Mammary microvascular endothelial cell (primary cell): ENCODE measurements around the gene PRAC2. TPM values are rescaled to one million over a fixed set of nuclear protein-coding genes. Genes with fewer than 3 reads are reported as not detected.

Experiments
- total RNA-seq: library from RNA; depleted of rRNA; stranded (reverse); fragments of >200 nt; gene quantifications from 2 replicates; pipeline ENCODE4 v1.2.3, GENCODE V29; 2015

Gene PRAC2
- not detected in 2 replicates for total RNA-seq

GRCh38 chr17:48722915-48723422 lies at the start of gene PRAC2:
Gene PRAC2 (plus strand): TSS chr17:48723185. CDS start chr17:48724411, 1,226 bp downstream.

GRCh38 chr17:48722201-48722907 lies 631 bp upstream of the PRAC2 start, which contains the start of gene PRAC1:
Gene PRAC1 (minus strand): TSS chr17:48722518. CDS start chr17:48722392, 126 bp downstream.

GRCh38 chr17:48728232-48729231 lies 5.5 kb downstream of the PRAC2 start, which contains the start of gene HOXB13:
Gene HOXB13 (minus strand): TSS chr17:48728750. CDS start chr17:48728593, 157 bp downstream.

Other genes starting within 250 kb of the PRAC2 start
- gene HOXB1, start 192.2 kb upstream of the PRAC2 start, total RNA-seq = not detected in 2 replicates
- 11.6 and 16.8 TPM in 2 replicates for gene HOXB2, start 178.1 kb upstream of the PRAC2 start, total RNA-seq
- 6.7 and 6.9 TPM in 2 replicates for gene HOXB4, start 144.8 kb upstream of the PRAC2 start, total RNA-seq
- gene HOXB3, start 132.9 kb upstream of the PRAC2 start, total RNA-seq = 4.5 and 8.5 TPM in 2 replicates
- gene HOXB5, start 129.4 kb upstream of the PRAC2 start, total RNA-seq = 0.54 and 1.1 TPM in 2 replicates
- 39.8 and 43.2 TPM in 2 replicates for gene HOXB6, start 118.2 kb upstream of the PRAC2 start, total RNA-seq
- 35.2 and 45.3 TPM in 2 replicates for gene HOXB7, start 112.2 kb upstream of the PRAC2 start, total RNA-seq
- 15.5 and 22.9 TPM in 2 replicates for gene HOXB8, start 107.9 kb upstream of the PRAC2 start, total RNA-seq
- gene HOXB9, start 96.8 kb upstream of the PRAC2 start, total RNA-seq = 10.6 and 12.9 TPM in 2 replicates
- not detected in 2 replicates for gene PRAC1, start 667 bp upstream of the PRAC2 start, total RNA-seq
- not detected in 2 replicates for gene HOXB13, start 5.6 kb downstream of the PRAC2 start, total RNA-seq
- not detected in 2 replicates for gene TTLL6, start 94.0 kb downstream of the PRAC2 start, total RNA-seq
- 38.4 and 47.0 TPM in 2 replicates for gene CALCOCO2, start 107.8 kb downstream of the PRAC2 start, total RNA-seq
- gene ATP5MC1, start 169.6 kb downstream of the PRAC2 start, total RNA-seq = 249 and 276 TPM in 2 replicates
- 77.5 and 83.0 TPM in 2 replicates for gene UBE2Z, start 185.2 kb downstream of the PRAC2 start, total RNA-seq
- gene SNF8, start 221.7 kb downstream of the PRAC2 start, total RNA-seq = 149 and 156 TPM in 2 replicates
- gene GIP, start 245.4 kb downstream of the PRAC2 start, total RNA-seq = not detected in 2 replicates